ENCODE results near the gene SYDE1.

The SYDE1 gene

GRCh38 chr19:15111758-15112157 is 4.6 kb downstream of the SYDE1 start:
- Histone ChIP-seq H3K36me3 (ENCODE audit: insufficient read depth, low read length) (peaks cover 24% of the 10 kb centered on the region), H3K4me3 (ENCODE audit: low read depth, low read length, poor library complexity, severe bottlenecking) (no peak overlapping the region), H3K9me2 (ENCODE audit: low read depth, low read length) (no peaks in the 10 kb centered on the region), H3F3A (ENCODE audit: insufficient read depth, low read length) (no peaks in the 10 kb centered on the region), H3K9ac (ENCODE audit: low read length) (no peak overlapping the region), H3K9me3 (ENCODE audit: low read length) (no peaks in the 10 kb centered on the region), H2AFZ (ENCODE audit: low read length) (no peak overlapping the region), H3K27me3 (ENCODE audit: insufficient read depth, low read length) (no peaks in the 10 kb centered on the region), H3K79me2 (ENCODE audit: insufficient read depth, low read length) (no peaks in the 10 kb centered on the region), H3K27ac (ENCODE audit: low read depth, low read length, poor library complexity, severe bottlenecking) (no peak overlapping the region), H3K4me2 (ENCODE audit: low read length) (no peak overlapping the region), H4K20me1 (ENCODE audit: insufficient read depth, low read length) (no peaks in the 10 kb centered on the region), H3K4me1 (ENCODE audit: insufficient read depth, low read length, severe bottlenecking) (no peaks in the 10 kb centered on the region)
- TF ChIP-seq CTCF (IDR thresholded peaks at IDR 0.05; ENCODE audit: low read length) = no peak

GRCh38 chr19:15112385-15112784 is 5.2 kb downstream of the SYDE1 start:
- TF ChIP-seq EZH2 (IDR thresholded peaks at IDR 0.05; ENCODE audit: borderline replicate concordance, low read length) (no peak), CTCF (IDR thresholded peaks at IDR 0.05; ENCODE audit: low read length) (peak; percentile 19; the same call in 1 of the 2 replicates)
- Histone ChIP-seq H3K4me3 (ENCODE audit: low read depth, low read length, poor library complexity, severe bottlenecking) (no peak overlapping the region), H3K4me2 (ENCODE audit: low read length) (no peak overlapping the region), H3F3A (ENCODE audit: insufficient read depth, low read length) (no peaks in the 10 kb centered on the region), H3K9me2 (ENCODE audit: low read depth, low read length) (no peaks in the 10 kb centered on the region), H3K27ac (ENCODE audit: low read depth, low read length, poor library complexity, severe bottlenecking) (no peak overlapping the region), H3K9me3 (ENCODE audit: low read length) (no peaks in the 10 kb centered on the region), H4K20me1 (ENCODE audit: insufficient read depth, low read length) (no peaks in the 10 kb centered on the region), H3K79me2 (ENCODE audit: insufficient read depth, low read length) (no peaks in the 10 kb centered on the region), H3K9ac (ENCODE audit: low read length) (no peak overlapping the region), H3K36me3 (ENCODE audit: insufficient read depth, low read length) (peaks cover 28% of the 10 kb centered on the region), H2AFZ (ENCODE audit: low read length) (no peak overlapping the region), H3K4me1 (ENCODE audit: insufficient read depth, low read length, severe bottlenecking) (no peaks in the 10 kb centered on the region), H3K27me3 (ENCODE audit: insufficient read depth, low read length) (no peaks in the 10 kb centered on the region)

GRCh38 chr19:15113245-15114152 is 6.3 kb downstream of the SYDE1 start:
- no peak overlapping the region for H3K27ac ChIP-seq (ENCODE audit: low read depth, low read length, poor library complexity, severe bottlenecking)
- H3K27me3 ChIP-seq (ENCODE audit: insufficient read depth, low read length) = no peaks in the 10 kb centered on the region

More at GRCh38 chr19:15113245-15114152, 6.3 kb downstream of the SYDE1 start:
- Histone ChIP-seq H3K9me2 (ENCODE audit: low read depth, low read length) (no peaks in the 10 kb centered on the region), H2AFZ (ENCODE audit: low read length) (no peak overlapping the region), H3F3A (ENCODE audit: insufficient read depth, low read length) (no peaks in the 10 kb centered on the region), H3K4me2 (ENCODE audit: low read length) (no peak overlapping the region), H3K4me3 (ENCODE audit: low read depth, low read length, poor library complexity, severe bottlenecking) (no peak overlapping the region), H3K36me3 (ENCODE audit: insufficient read depth, low read length) (peaks cover 37% of the 10 kb centered on the region), H3K9me3 (ENCODE audit: low read length) (no peaks in the 10 kb centered on the region), H3K4me1 (ENCODE audit: insufficient read depth, low read length, severe bottlenecking) (no peaks in the 10 kb centered on the region), H3K9ac (ENCODE audit: low read length) (no peak overlapping the region), H3K79me2 (ENCODE audit: insufficient read depth, low read length) (no peaks in the 10 kb centered on the region), H4K20me1 (ENCODE audit: insufficient read depth, low read length) (no peaks in the 10 kb centered on the region)
- TF ChIP-seq CTCF (IDR thresholded peaks at IDR 0.05; ENCODE audit: low read length) = no peak
- TF ChIP-seq EZH2 (IDR thresholded peaks at IDR 0.05; ENCODE audit: borderline replicate concordance, low read length) = no peak
